ENCODE measurements around the gene ATP5F1C.

GRCh38 chr10:7744307-7744706 is 43.7 kb upstream of the ATP5F1C start:
- no peak for TF ChIP-seq CTCF (IDR thresholded peaks at IDR 0.05 in 4 of 5, conservative IDR thresholded peaks at IDR 0.05 in 1 of 5)
- no peak for TF ChIP-seq POLR2A (IDR thresholded peaks at IDR 0.05)
